RCC 7860 (cell line): Measurements from ENCODE around the gene ARPIN.
"Not testable (repeated sequence)": the region's sequence is repeated elsewhere in the genome, so short reads cannot be mapped to it uniquely, and the experiment has no call there.

Experiments used
- DNase-seq: peaks from one replicate; pipeline ENCODE4 v3.0.0-alpha.2; 2015; ENCODE audit warnings: low spot score
- FAIRE-seq: peaks from 2 replicates; lab custom pipeline; 2012; peaks lifted over from hg19 to GRCh38; lab: Jason Lieb, UNC

ARPIN gene

GRCh38 chr15:89910891-89911626 lies 1.7 kb downstream of the ARPIN start:
- FAIRE-seq = no peak
- no peak for DNase-seq

- FAIRE-seq = no peak
- DNase-seq = no peak
Observed at GRCh38 chr15:89909611-89910010, 3.1 kb downstream of the ARPIN start.

- DNase-seq = no peak
Observed at GRCh38 chr15:89908226-89908625, 4.5 kb downstream of the ARPIN start.

GRCh38 chr15:89907289-89907688 lies 5.5 kb downstream of the ARPIN start:
- FAIRE-seq = no peak
- DNase-seq = no peak

More at GRCh38 chr15:89908226-89908625, 4.5 kb downstream of the ARPIN start:
- FAIRE-seq = no peak

GRCh38 chr15:89905846-89906378 lies 6.8 kb downstream of the ARPIN start:
- no peak for DNase-seq
- no peak for FAIRE-seq

- FAIRE-seq (no peak), DNase-seq (no peak)
Observed at GRCh38 chr15:89904519-89904918, 8.2 kb downstream of the ARPIN start.

GRCh38 chr15:89903858-89904130 lies 9.0 kb downstream of the ARPIN start:
- FAIRE-seq = no peak
- no peak for DNase-seq

GRCh38 chr15:89903015-89903857 lies 9.5 kb downstream of the ARPIN start:
- FAIRE-seq = no peak
- no peak for DNase-seq

- FAIRE-seq = no peak
Observed at GRCh38 chr15:89900849-89901248, 11.9 kb downstream of the ARPIN start.

GRCh38 chr15:89899951-89900567 lies 12.7 kb downstream of the ARPIN start:
- DNase-seq (no peak), FAIRE-seq (no peak)

More at GRCh38 chr15:89900849-89901248, 11.9 kb downstream of the ARPIN start:
- DNase-seq = no peak

- FAIRE-seq (no peak), DNase-seq (no peak)
Observed at GRCh38 chr15:89899295-89899945, 13.3 kb downstream of the ARPIN start.

GRCh38 chr15:89898614-89899294 lies 14.0 kb downstream of the ARPIN start:
- DNase-seq (peak; percentile 38), FAIRE-seq (no peak)

GRCh38 chr15:89898146-89898545 lies 14.6 kb downstream of the ARPIN start:
- no peak for FAIRE-seq
- no peak for DNase-seq

- FAIRE-seq = peak; percentile 50
- peak; percentile 86 for DNase-seq
Observed at GRCh38 chr15:89893696-89894447, 18.9 kb downstream of the ARPIN start, which contains the start of gene AP3S2. Gene AP3S2, minus strand, starts transcription at chr15:89893994. Its CDS starts 45 bp downstream, at chr15:89893949.

- FAIRE-seq (no peak), DNase-seq (no peak)
Observed at GRCh38 chr15:89893027-89893426, 19.7 kb downstream of the ARPIN start.

GRCh38 chr15:89888214-89888804 lies 24.4 kb downstream of the ARPIN start:
- DNase-seq (peak; percentile 41), FAIRE-seq (no peak)

GRCh38 chr15:89885611-89886010 lies 27.1 kb downstream of the ARPIN start:
- DNase-seq (no peak), FAIRE-seq (no peak)

GRCh38 chr15:89885179-89885578 lies 27.6 kb downstream of the ARPIN start:
- not testable (repeated sequence) for DNase-seq, FAIRE-seq

- no peak for FAIRE-seq
- DNase-seq = no peak
Observed at GRCh38 chr15:89883518-89883917, 29.2 kb downstream of the ARPIN start.
